ENCODE results near the gene FOXO6. TPM values are rescaled to one million over a fixed set of nuclear protein-coding genes. Genes with fewer than 3 reads are reported as not detected.

Gene FOXO6
- total RNA-seq, 2 donors from 2014 or later = 1.4 to 1.9 TPM

GRCh38 chr1:41413748-41414281 is 52.6 kb downstream of the FOXO6 start:
- no peaks in the 10 kb centered on the region for H3K36me3 ChIP-seq
- no peaks in the 10 kb centered on the region for H3K27me3 ChIP-seq
- H3K27ac ChIP-seq = no peak overlapping the region
- DNase-seq (ENCODE audit: low spot score) = no peak
- H3K4me1 ChIP-seq = peaks cover 0 to 17% of the 10 kb centered on the region in 2 donors
- H3K4me3 ChIP-seq = no peak overlapping the region
- no peak for TF ChIP-seq CTCF (IDR thresholded peaks at IDR 0.05)
- no peaks in the 10 kb centered on the region for H3K9me3 ChIP-seq

GRCh38 chr1:41414296-41414695 is 53.1 kb downstream of the FOXO6 start:
- H3K27ac ChIP-seq = no peak overlapping the region
- H3K36me3 ChIP-seq = no peaks in the 10 kb centered on the region
- H3K9me3 ChIP-seq = no peaks in the 10 kb centered on the region
- H3K4me1 ChIP-seq = peaks cover 0 to 22% of the 10 kb centered on the region in 2 donors
- H3K4me3 ChIP-seq = no peak overlapping the region
- no peak for DNase-seq (ENCODE audit: low spot score)
- no peaks in the 10 kb centered on the region for H3K27me3 ChIP-seq
- TF ChIP-seq CTCF (IDR thresholded peaks at IDR 0.05) = no peak

- DNase-seq (ENCODE audit: low spot score) = no peak
- H3K27ac ChIP-seq = no peak overlapping the region
- TF ChIP-seq CTCF (IDR thresholded peaks at IDR 0.05) = no peak
These were observed 53.6 kb downstream of the FOXO6 start for GRCh38 chr1:41414716-41415306.

GRCh38 chr1:41416081-41416480 is 54.8 kb downstream of the FOXO6 start:
- Histone ChIP-seq H3K27ac (no peak overlapping the region), H3K4me3 (no peak overlapping the region), H3K4me1 (peaks cover 0 to 24% of the 10 kb centered on the region in 2 donors), H3K36me3 (no peaks in the 10 kb centered on the region), H3K27me3 (no peaks in the 10 kb centered on the region), H3K9me3 (no peaks in the 10 kb centered on the region)
- TF ChIP-seq CTCF (IDR thresholded peaks at IDR 0.05) = no peak
- DNase-seq (ENCODE audit: low spot score) = no peak

More at GRCh38 chr1:41414716-41415306, 53.6 kb downstream of the FOXO6 start:
- Histone ChIP-seq H3K4me1 (peaks cover 0 to 24% of the 10 kb centered on the region in 2 donors), H3K36me3 (no peaks in the 10 kb centered on the region), H3K4me3 (no peak overlapping the region), H3K27me3 (no peaks in the 10 kb centered on the region), H3K9me3 (no peaks in the 10 kb centered on the region)

- no peaks in the 10 kb centered on the region for H3K9me3 ChIP-seq
- no peak overlapping the region for H3K27ac ChIP-seq
- TF ChIP-seq CTCF (IDR thresholded peaks at IDR 0.05) = peak; percentile 94 to 95
- no peaks in the 10 kb centered on the region for H3K36me3 ChIP-seq
- DNase-seq (ENCODE audit: low spot score) = no peak
- no peak overlapping the region for H3K4me3 ChIP-seq
- H3K27me3 ChIP-seq = no peaks in the 10 kb centered on the region
- H3K4me1 ChIP-seq = peaks cover 0 to 24% of the 10 kb centered on the region in 2 donors
These were observed 55.5 kb downstream of the FOXO6 start for GRCh38 chr1:41416552-41417334.

Measured in right atrium auricular region (tissue), 2 donors.